Endothelial cell of umbilical vein (primary cell): ENCODE measurements around the gene SLC25A1. TPM values are rescaled to one million over a fixed set of nuclear protein-coding genes. Genes with fewer than 3 reads are reported as not detected.

Experiments used
- BruUV-seq: library from RNA; stranded (reverse); fragments of 400-500 nt; replicated peaks from 2 replicates; lab custom pipeline; 2021; lab: Mats Ljungman, UMichigan
- CTCF ChIA-PET: fragments of 300-600, 350-600 bp; sonication (Branson Sonifier 250); formaldehyde crosslinking; loops from one replicate; lab custom pipeline; 2021; ENCODE audit warnings: antibody characterized with exemption, inconsistent platforms; lab: Charles Lee
- POLR2A ChIA-PET: fragments of 300-600, 350-600 bp; sonication (Branson Sonifier 250); formaldehyde crosslinking; loops from one replicate; lab custom pipeline; 2021; ENCODE audit warnings: antibody characterized with exemption, inconsistent platforms; lab: Charles Lee
- DNase-seq: peaks from one replicate; pipeline ENCODE4 v3.0.0-alpha.2; 2011; ENCODE audit warnings: low read depth, low spot score
- FAIRE-seq: peaks from 2 replicates; lab custom pipeline; 2011; peaks lifted over from hg19 to GRCh38; lab: Jason Lieb, UNC
- H2AFZ ChIP-seq: 2 replicates; pipeline ENCODE4 v1.6.0; 2012; ENCODE audit warnings: low read depth, low read length, control low read depth, inconsistent platforms
- H3K27ac ChIP-seq: 2 replicates; pipeline ENCODE4 v1.5.1; 2011; ENCODE audit warnings: low read depth, mild to moderate bottlenecking, control low read depth, low read length, moderate library complexity; ENCODE audit not compliant: insufficient read depth
- H3K27me3 ChIP-seq, 2 experiments: 2 replicates each; pipeline versions ENCODE4 v1.6.0 to v1.6.1; 2011; ENCODE audit warnings: low read length in 2 of 2, mixed read lengths in 1 of 2; ENCODE audit not compliant: control insufficient read depth in 2 of 2, insufficient read depth in 2 of 2
- H3K36me3 ChIP-seq, 2 experiments: 2 replicates in 1 of 2; 3 replicates in 1 of 2; pipeline ENCODE4 v1.5.1; 2011; ENCODE audit warnings: low read length in 2 of 2, mild to moderate bottlenecking in 1 of 2, moderate library complexity in 1 of 2; ENCODE audit not compliant: control insufficient read depth in 2 of 2, insufficient read depth in 2 of 2; ENCODE audit errors: extremely low read depth in 1 of 2
- H3K4me1 ChIP-seq: 3 replicates; pipeline ENCODE4 v1.5.1; 2011; ENCODE audit warnings: mild to moderate bottlenecking, low read length; ENCODE audit not compliant: control insufficient read depth, insufficient read depth; ENCODE audit errors: extremely low read depth
- H3K4me2 ChIP-seq: 2 replicates; pipeline ENCODE4 v1.6.1; 2011; ENCODE audit warnings: low read length, control low read depth, mixed read lengths; ENCODE audit not compliant: insufficient read depth
- H3K4me3 ChIP-seq, 3 experiments: fragments of 200-600 bp in 1 of 3; sonication (generic), shearing (Covaris generic) in 1 of 3; replicated peaks in 1 of 3; 2 replicates each; pipeline ENCODE4 v1.5.1; 2011 to 2016; ENCODE audit warnings: control low read depth in 3 of 3, low read length in 3 of 3, mild to moderate bottlenecking in 2 of 3, inconsistent platforms in 1 of 3, low read depth in 1 of 3, moderate library complexity in 1 of 3; ENCODE audit not compliant: insufficient read depth in 1 of 3
- H3K79me2 ChIP-seq: 2 replicates; pipeline ENCODE4 v1.6.0; 2012; ENCODE audit warnings: low read length, inconsistent platforms; ENCODE audit not compliant: control insufficient read depth, insufficient read depth
- H3K9ac ChIP-seq: replicated peaks from 2 replicates; pipeline ENCODE3; 2011; ENCODE audit warnings: low read length, control low read depth; ENCODE audit not compliant: insufficient read depth; ENCODE audit errors: extremely low read depth
- H3K9me1 ChIP-seq: replicated peaks from 3 replicates; pipeline ENCODE4 v1.6.0; 2011; ENCODE audit warnings: mild to moderate bottlenecking, low read length; ENCODE audit not compliant: control insufficient read depth, insufficient read depth; ENCODE audit errors: extremely low read depth
- H3K9me3 ChIP-seq: replicated peaks from 2 replicates; pipeline ENCODE4 v1.5.1; 2012; ENCODE audit warnings: low read length, inconsistent platforms; ENCODE audit not compliant: control insufficient read depth, insufficient read depth
- H4K20me1 ChIP-seq: replicated peaks from 2 replicates; pipeline ENCODE3; 2011; ENCODE audit warnings: mild to moderate bottlenecking, low read length; ENCODE audit not compliant: control insufficient read depth, insufficient read depth; ENCODE audit errors: extremely low read depth
- EZH2 ChIP-seq: IDR thresholded peaks from 2 replicates; pipeline ENCODE4 v1.6.1; 2012; ENCODE audit warnings: borderline replicate concordance, low read depth, mild to moderate bottlenecking, moderate library complexity, low read length, inconsistent platforms; ENCODE audit not compliant: severe bottlenecking
- FOS ChIP-seq: IDR thresholded peaks from 2 replicates; pipeline ENCODE4 v1.6.1; 2011; ENCODE audit warnings: mild to moderate bottlenecking, low read length, moderate library complexity, borderline replicate concordance; ENCODE audit not compliant: insufficient read depth
- GATA2 ChIP-seq: IDR thresholded peaks from 2 replicates; pipeline ENCODE4 v1.7.0; 2011; ENCODE audit warnings: low read depth, mild to moderate bottlenecking, moderate library complexity, mixed read lengths, low read length; ENCODE audit not compliant: insufficient read length, insufficient read depth
- JUN ChIP-seq: IDR thresholded peaks from 2 replicates; pipeline ENCODE4 v1.6.1; 2011; ENCODE audit warnings: borderline replicate concordance, low read depth; ENCODE audit not compliant: insufficient read length, insufficient read depth
- MYC ChIP-seq: IDR thresholded peaks from one replicate; pipeline ENCODE4 v1.6.1; 2011; ENCODE audit warnings: mild to moderate bottlenecking, low read depth, low read length
- POLR2A ChIP-seq: IDR thresholded peaks from 2 replicates; pipeline ENCODE4 v1.6.1; 2012; ENCODE audit warnings: low read depth, mild to moderate bottlenecking, control low read depth, low read length
- POLR2AphosphoS5 ChIP-seq: IDR thresholded peaks from 2 replicates; pipeline ENCODE4 v1.6.1; 2012; ENCODE audit warnings: low read depth, mild to moderate bottlenecking, control low read depth, low read length, moderate library complexity; ENCODE audit not compliant: insufficient read depth
- dilution Hi-C: fragments of 300-500 bp; cut with MboI; formaldehyde crosslinking; loops from one replicate; pipeline ENCODE4 v1.15.0; 2019; ENCODE audit warnings: low sequenced_read_pairs; ENCODE audit not compliant: extremely low pct_ligation_motif_present
- intact Hi-C: fragments of 100-400 bp; cut with micrococcal nuclease; formaldehyde crosslinking; loops from one replicate; pipeline ENCODE4 v1.10.0; 2022
- polyA plus RNA-seq, 4 experiments: library from polyadenylated mRNA; depleted of rRNA in 3 of 4; stranded (reverse) in 3 of 4; unstranded in 1 of 4; fragments of >200 nt; gene quantifications; 2 replicates each; pipeline versions ENCODE4 v1.2.1 to v1.2.3, GENCODE V29; 2011 to 2012; ENCODE audit warnings: missing spikeins in 1 of 4
- total RNA-seq: library from RNA; stranded (reverse); gene quantifications from 2 replicates; pipeline ENCODE4 v1.2.3, GENCODE V29; 2021
- TF ChIP-seq, protein P1 (sequence below): IDR thresholded peaks from 2 replicates; pipeline ENCODE4 v1.6.1; 2011; ENCODE audit not compliant: insufficient read depth, insufficient read length
- TF ChIP-seq, protein P2 (sequence below), 2 donors: IDR thresholded peaks; 1 replicate in 1 of 2; 2 replicates in 1 of 2; pipeline ENCODE4 v1.5.1; 2011; ENCODE audit warnings: low read length in 2 of 2, mild to moderate bottlenecking in 2 of 2, moderate library complexity in 2 of 2, control low read depth in 1 of 2, inconsistent platforms in 1 of 2, low read depth in 1 of 2; ENCODE audit not compliant: insufficient read depth in 1 of 2; ENCODE audit errors: extremely low read depth in 1 of 2

SLC25A1 gene
- total and polyA plus RNA-seq, 2 donors (not counting 3 experiments of a cell fraction or from before 2014, with no cell fraction given), result 80.0 to 94.5 TPM

DNA sequence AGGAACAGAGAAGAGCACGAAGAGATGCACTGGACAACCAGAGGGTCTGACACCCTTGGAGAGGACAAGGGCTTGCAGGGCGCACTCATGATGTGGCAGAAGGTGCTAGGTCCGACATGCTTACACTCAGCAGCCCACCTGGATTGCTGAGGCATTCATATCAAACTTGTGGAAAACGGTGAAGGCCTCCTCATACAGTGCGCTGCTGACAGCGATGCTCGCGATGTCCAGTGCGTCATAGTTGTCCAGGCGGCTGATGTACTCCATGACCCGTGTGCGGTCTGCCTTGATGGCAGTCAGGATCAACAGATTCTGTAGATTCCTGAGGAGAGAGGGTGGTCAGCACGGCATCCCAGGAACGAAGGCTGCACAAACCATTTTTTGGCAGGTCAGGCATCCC is 31.7 kb upstream of the SLC25A1 start:
- Histone ChIP-seq H3K27ac (no peak overlapping the region), H4K20me1 (no peaks in the 10 kb centered on the region), H3K4me3 (no peak overlapping the region), H3K4me1 (no peaks in the 10 kb centered on the region), H3K9ac (no peak overlapping the region), H3K4me2 (no peak overlapping the region), H3K9me3 (no peaks in the 10 kb centered on the region), H3K36me3 (peaks cover 0 to 7% of the 10 kb centered on the region in 2 experiments), H3K9me1 (no peaks in the 10 kb centered on the region), H3K79me2 (no peaks in the 10 kb centered on the region), H2AFZ (no peak overlapping the region), H3K27me3 (no peaks in the 10 kb centered on the region)
- CTCF ChIA-PET, result no interaction called here
- FAIRE-seq, result no peak
- no TSS peak for BruUV-seq
- DNase-seq, result no peak
- intact Hi-C loops (no loop called here), dilution Hi-C loops (no loop called here)
- TF ChIP-seq JUN (no peak), FOS (no peak), POLR2A (no peak)
- TF ChIP-seq, protein P1, sequence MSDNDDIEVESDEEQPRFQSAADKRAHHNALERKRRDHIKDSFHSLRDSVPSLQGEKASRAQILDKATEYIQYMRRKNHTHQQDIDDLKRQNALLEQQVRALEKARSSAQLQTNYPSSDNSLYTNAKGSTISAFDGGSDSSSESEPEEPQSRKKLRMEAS, result no peak
- POLR2A ChIA-PET, result no interaction called here

DNA sequence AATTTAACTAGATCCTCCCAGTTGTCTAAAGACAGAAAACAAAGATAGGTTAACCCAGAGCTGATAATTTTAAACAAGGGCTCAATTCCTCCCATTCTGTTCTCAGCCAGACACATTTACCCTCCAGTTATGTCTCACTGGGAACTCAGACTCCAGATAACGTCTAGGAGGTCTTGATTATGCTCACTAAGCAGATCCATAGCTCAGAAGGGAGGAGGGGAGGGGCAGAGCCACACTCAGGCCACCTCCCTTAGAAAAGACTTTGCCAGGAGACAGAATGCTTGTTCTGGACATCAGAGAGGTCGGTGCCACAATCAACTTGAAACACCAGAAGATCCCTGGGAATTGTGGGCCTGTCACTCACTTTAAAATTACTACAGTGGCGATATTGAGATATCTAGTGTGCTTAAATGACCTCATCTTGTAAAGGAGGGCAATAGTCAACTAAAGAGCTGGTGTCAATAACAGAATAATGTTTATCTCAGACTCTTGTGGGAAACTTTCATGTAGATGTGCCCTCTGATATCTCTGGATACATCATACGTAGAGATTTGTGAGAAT is 29.8 kb upstream of the SLC25A1 start:
- Histone ChIP-seq H3K27me3 (no peaks in the 10 kb centered on the region), H2AFZ (no peak overlapping the region), H4K20me1 (no peaks in the 10 kb centered on the region), H3K79me2 (no peaks in the 10 kb centered on the region), H3K4me2 (no peak overlapping the region), H3K9me1 (no peaks in the 10 kb centered on the region), H3K36me3 (peaks cover 0 to 7% of the 10 kb centered on the region in 2 experiments), H3K4me3 (no peak overlapping the region), H3K27ac (no peak overlapping the region), H3K4me1 (no peaks in the 10 kb centered on the region), H3K9ac (no peak overlapping the region), H3K9me3 (no peaks in the 10 kb centered on the region)
- FAIRE-seq (no peak), DNase-seq (no peak)
- intact Hi-C loops (no loop called here), dilution Hi-C loops (no loop called here)
- CTCF ChIA-PET, result interaction anchor here (1.7 to 1.8 kb wide), 2 partner anchors 29 to 64 kb away, joined by 4 to 5 read pairs; partner anchors contain the start of gene ESS2
- TF ChIP-seq, protein P1, result no peak
- no peak for TF ChIP-seq GATA2
- TF ChIP-seq JUN, result no peak
- TF ChIP-seq POLR2AphosphoS5, result no peak
- TF ChIP-seq, protein P2, sequence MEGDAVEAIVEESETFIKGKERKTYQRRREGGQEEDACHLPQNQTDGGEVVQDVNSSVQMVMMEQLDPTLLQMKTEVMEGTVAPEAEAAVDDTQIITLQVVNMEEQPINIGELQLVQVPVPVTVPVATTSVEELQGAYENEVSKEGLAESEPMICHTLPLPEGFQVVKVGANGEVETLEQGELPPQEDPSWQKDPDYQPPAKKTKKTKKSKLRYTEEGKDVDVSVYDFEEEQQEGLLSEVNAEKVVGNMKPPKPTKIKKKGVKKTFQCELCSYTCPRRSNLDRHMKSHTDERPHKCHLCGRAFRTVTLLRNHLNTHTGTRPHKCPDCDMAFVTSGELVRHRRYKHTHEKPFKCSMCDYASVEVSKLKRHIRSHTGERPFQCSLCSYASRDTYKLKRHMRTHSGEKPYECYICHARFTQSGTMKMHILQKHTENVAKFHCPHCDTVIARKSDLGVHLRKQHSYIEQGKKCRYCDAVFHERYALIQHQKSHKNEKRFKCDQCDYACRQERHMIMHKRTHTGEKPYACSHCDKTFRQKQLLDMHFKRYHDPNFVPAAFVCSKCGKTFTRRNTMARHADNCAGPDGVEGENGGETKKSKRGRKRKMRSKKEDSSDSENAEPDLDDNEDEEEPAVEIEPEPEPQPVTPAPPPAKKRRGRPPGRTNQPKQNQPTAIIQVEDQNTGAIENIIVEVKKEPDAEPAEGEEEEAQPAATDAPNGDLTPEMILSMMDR (IDR thresholded peaks at IDR 0.05; ENCODE audit: extremely low read depth in 1 of 2, insufficient read depth in 1 of 2, low read depth in 1 of 2, low read length in 2 of 2), result no peak
- no peak for TF ChIP-seq POLR2A
- no peak for TF ChIP-seq FOS
- TF ChIP-seq MYC, result no peak
- no peak for TF ChIP-seq EZH2
- POLR2A ChIA-PET, result no interaction called here
- BruUV-seq, result no TSS peak
